Measurements from ENCODE around the gene MARS1.
A peak's percentile ranks its signal among the peaks of the same experiment; 100 is the strongest.
"Not testable (repeated sequence)": the region's sequence is repeated elsewhere in the genome, so short reads cannot be mapped to it uniquely, and the experiment has no call there.

The MARS1 gene

DNA sequence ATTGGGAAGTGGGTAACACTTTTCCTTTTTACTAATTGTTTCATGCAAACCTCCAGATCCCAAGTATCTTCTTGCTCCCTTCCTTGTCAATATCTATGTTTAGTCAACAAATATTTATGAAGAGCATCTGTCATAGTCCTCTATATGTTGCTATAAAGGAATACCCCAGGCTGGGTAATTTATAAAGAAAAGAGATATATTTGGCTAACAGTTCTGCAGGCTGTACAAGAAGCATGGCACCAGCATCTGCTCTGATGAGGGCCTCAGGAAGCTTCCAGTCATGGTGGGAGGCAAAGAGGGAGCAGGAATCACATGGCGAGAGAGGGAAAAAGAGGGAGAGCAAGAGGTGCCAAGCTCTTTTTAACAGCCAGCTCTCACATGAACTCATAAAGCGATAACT lies 66.6 kb downstream of the MARS1 start:
- TF ChIP-seq, protein P1, sequence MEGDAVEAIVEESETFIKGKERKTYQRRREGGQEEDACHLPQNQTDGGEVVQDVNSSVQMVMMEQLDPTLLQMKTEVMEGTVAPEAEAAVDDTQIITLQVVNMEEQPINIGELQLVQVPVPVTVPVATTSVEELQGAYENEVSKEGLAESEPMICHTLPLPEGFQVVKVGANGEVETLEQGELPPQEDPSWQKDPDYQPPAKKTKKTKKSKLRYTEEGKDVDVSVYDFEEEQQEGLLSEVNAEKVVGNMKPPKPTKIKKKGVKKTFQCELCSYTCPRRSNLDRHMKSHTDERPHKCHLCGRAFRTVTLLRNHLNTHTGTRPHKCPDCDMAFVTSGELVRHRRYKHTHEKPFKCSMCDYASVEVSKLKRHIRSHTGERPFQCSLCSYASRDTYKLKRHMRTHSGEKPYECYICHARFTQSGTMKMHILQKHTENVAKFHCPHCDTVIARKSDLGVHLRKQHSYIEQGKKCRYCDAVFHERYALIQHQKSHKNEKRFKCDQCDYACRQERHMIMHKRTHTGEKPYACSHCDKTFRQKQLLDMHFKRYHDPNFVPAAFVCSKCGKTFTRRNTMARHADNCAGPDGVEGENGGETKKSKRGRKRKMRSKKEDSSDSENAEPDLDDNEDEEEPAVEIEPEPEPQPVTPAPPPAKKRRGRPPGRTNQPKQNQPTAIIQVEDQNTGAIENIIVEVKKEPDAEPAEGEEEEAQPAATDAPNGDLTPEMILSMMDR (IDR thresholded peaks at IDR 0.05; ENCODE audit: insufficient read depth, low read depth, low read length, missing control alignments) = no peak
- no peak for DNase-seq (ENCODE audit: low read depth)
- H3K4me3 ChIP-seq (ENCODE audit: low read length) = no peak overlapping the region

DNA sequence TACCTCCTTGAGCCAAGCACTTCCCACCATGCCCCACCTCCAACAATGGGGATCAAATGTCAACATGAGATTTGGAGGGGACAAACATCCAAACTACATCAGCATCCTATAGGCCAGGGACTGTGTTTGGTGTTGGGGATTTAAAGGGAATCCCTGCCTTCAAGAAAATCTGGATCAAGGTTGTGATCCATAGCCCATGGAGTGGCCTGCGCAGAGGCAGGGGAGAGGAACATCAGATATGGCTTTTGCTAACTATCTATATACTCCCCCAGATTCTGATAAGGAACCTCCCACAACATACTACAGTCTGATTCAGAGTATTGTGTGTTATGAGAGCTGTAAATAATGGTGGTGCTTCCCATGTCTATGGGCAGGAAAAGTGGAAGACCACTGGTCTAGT lies 67.0 kb downstream of the MARS1 start:
- H3K4me3 ChIP-seq (ENCODE audit: low read length) = no peak overlapping the region
- no peak for DNase-seq (ENCODE audit: low read depth)
- TF ChIP-seq, protein P1 (IDR thresholded peaks at IDR 0.05; ENCODE audit: insufficient read depth, low read depth, low read length, missing control alignments) = no peak

DNA sequence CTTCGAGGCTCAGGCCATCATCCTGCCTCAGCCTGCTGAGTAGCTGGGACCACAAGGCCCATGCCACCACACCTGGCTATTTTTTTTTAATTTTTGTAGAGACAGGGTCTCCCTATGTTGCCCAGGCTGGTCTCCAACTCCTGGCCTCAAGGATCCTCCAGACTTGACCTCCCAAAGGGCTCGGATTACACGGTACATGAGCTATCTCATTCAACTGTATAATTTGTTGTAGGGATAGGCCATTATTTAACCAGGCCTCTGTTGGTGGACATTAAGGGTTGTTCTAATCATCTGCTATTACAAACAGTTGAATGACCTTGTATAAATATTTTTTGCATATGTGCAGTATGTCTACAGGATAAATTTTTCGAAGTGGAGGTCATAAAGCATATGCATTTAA lies 71.0 kb downstream of the MARS1 start:
- TF ChIP-seq, protein P1 (IDR thresholded peaks at IDR 0.05; ENCODE audit: insufficient read depth, low read depth, low read length, missing control alignments) = no peak
- no peak overlapping the region for H3K4me3 ChIP-seq (ENCODE audit: low read length)
- DNase-seq (ENCODE audit: low read depth) = no peak

DNA sequence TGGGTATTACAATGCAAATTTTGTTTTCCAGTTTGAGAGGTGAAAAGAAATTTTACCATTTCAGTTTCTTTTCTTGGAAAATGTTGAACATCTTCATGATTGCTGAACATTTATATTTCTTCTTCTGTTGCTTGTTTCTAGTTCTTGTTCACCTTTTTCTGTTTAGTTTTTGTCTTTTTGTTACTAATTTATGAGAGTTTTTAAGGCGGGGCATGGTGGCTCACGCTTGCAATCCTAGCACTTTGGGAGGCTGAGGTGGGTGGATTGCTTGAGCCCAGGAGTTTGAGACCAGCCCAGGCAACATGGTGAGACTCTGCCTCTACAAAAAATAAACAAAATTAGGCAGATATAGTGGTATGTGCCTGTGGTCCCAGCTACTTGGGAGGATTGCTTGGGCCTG lies 72.6 kb downstream of the MARS1 start:
- no peak overlapping the region for H3K4me3 ChIP-seq (ENCODE audit: low read length)
- DNase-seq (ENCODE audit: low read depth) = no peak
- TF ChIP-seq, protein P1 (IDR thresholded peaks at IDR 0.05; ENCODE audit: insufficient read depth, low read depth, low read length, missing control alignments) = no peak

DNA sequence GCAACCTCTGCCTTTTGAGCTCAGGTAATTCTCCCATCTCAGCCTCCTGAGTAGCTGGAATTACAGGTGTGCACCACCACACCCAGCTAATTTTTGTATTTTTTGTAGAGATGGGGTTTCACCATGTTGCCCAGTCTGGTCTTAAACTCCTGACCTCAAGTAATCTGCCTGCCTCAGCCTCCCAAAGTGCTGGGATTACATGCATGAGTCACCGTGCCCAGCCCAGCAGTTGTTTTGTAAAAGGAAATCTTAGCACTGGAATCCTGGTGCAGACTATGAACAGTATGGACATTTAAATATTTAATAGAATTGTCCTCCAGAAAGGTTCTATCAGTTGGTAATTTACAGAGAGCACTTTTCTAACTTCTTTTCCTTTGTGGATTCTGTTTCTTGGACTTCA lies 73.2 kb downstream of the MARS1 start:
- H3K4me3 ChIP-seq (ENCODE audit: low read length) = not testable (repeated sequence)
- DNase-seq (ENCODE audit: low read depth) = peak; percentile 40

DNA sequence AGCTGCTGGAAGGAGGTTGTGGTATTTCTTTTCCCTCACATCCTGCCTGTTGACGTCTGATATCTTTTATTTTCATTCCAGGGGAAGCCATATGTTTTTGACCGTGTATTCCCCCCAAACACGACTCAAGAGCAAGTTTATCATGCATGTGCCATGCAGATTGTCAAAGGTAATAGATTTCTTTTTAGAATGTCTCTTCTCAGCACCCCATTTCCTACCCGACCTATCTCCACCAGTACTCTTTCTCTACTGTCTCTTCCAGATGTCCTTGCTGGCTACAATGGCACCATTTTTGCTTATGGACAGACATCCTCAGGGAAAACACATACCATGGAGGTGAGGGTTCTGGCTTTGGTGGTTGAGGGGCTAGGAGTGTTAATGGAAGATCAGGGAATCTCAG lies 75.5 kb downstream of the MARS1 start:
- TF ChIP-seq, protein P1 (IDR thresholded peaks at IDR 0.05; ENCODE audit: insufficient read depth, low read depth, low read length, missing control alignments) = no peak
- no peak overlapping the region for H3K4me3 ChIP-seq (ENCODE audit: low read length)
- no peak for DNase-seq (ENCODE audit: low read depth)

DNA sequence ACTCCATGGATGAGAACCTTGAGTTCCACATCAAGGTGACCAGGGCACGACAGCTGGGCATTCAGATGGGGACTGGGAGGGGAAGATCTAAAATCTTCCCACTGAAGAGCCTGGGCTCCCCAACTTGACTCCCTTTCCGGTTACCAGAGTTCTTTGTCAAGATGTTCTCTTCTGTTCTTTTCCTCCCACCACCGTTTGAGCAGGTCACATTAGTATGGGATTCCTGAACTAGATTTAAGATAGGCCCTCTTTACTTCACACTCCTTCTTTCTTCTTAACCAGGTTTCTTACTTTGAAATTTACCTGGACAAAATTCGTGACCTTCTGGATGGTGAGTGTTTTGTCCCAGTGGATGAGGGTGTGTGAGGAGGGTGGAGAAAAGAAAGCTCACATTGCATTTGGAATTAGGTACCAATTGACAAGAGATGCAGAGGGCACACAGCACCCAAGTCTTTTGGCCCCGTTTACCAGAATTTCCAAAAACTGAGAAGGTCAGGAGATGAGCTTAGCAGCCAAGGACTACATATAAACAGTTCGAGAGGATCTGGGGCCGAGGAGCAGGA lies 76.4 kb downstream of the MARS1 start:
- DNase-seq (ENCODE audit: low read depth) = no peak
- TF ChIP-seq, protein P1 (IDR thresholded peaks at IDR 0.05; ENCODE audit: insufficient read depth, low read depth, low read length, missing control alignments) = no peak
- H3K4me3 ChIP-seq (ENCODE audit: low read length) = no peak overlapping the region
